CD4-positive, alpha-beta T cell treated with Interleukin-4 for 1 hour (primary cell): ENCODE data around the gene CHRNE.

Experiments used
- DNase-seq, 2 donors: peaks; one replicate each; pipeline ENCODE4 v3.0.0-alpha.2; 2020 to 2022

CHRNE gene

GRCh38 chr17:4903051-4903818 is at the start of gene CHRNE:
TSS of gene CHRNE (minus strand) at chr17:4903098. CDS start at chr17:4903063, 35 bp downstream.
- peak; percentile 84 to 85 for DNase-seq

DNA sequence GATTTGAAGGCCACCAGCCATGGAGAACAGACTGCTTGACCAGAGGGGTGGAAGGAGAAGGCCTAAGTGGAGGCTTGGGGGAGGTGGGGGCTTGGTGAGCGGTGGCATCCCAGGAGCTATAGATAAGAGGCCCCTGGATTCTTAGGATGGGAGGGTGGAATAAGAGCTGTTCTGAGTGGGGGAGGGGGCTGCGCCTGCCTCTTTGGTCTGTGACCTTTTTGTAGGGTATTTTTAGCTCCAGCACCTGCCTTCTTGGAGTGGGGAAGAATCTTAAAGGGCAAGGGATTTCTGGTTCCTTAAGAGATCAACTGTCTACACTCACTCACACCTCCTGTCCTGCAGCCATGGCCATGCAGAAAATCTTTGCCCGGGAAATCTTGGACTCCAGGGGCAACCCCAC is 48.6 kb upstream of the CHRNE start:
- no peak for DNase-seq

DNA sequence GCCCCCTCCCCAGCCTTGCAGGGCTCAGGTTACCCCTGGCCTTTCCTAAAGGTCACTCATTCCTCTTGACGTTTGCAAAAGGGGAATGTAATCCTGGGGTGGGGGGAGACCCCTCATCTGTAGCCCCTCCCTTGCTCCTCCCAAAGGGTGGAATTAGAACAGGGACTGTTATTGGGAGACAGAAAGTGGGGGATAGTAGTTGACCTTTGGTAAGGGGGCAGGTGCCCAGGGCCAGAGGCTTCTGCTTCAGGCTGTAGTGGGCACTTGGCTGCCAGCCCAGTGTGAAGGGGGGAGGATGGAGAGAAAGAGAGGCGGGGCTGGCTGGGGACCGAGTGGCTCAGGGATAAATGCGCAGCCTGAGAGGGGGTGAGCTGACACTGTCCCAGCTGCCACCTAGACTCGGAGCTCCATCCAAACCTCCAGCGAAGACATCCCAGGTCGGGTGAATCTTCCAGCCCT is 47.9 kb upstream of the CHRNE start, which contains the start of gene ENO3:
ENO3 (plus strand) TSS at position 374 of the 459 bp plus-strand sequence. CDS start 711 bp downstream, outside the sequence.
- no peak for DNase-seq

GRCh38 chr17:4950075-4950745 is 47.3 kb upstream of the CHRNE start:
- no peak for DNase-seq

- peak; percentile 85 to 89 for DNase-seq
Measured at GRCh38 chr17:4949321-4950074, 46.6 kb upstream of the CHRNE start.

DNA sequence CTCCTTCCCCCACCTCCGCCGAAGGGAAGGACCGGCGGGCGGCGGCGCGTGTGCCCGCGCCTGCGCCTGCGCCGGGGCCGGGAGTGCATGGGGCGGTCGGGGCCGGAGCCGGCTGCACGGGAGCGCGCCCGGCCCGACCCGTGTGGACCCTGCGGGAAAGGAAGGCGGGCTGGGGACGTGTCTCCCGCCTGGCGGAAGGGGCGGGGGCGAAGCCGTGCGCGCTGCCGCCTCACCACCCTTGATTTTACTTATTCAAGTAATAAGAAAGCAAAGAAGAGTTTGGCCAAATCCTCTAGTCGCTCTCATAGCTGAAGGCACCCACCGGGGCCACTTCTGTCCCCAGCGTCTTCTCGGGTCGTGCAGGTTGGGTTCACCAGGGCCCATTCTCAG is 46.0 kb upstream of the CHRNE start:
- peak; percentile 79 to 82 for DNase-seq

GRCh38 chr17:4948166-4948930 is 45.5 kb upstream of the CHRNE start, which contains the start of gene PFN1:
TSS of gene PFN1 (minus strand) at chr17:4948530. CDS start at chr17:4948394, 136 bp downstream.
- DNase-seq, result peak; percentile 93 to 96

GRCh38 chr17:4947411-4948165 is 44.7 kb upstream of the CHRNE start:
- peak; percentile 54 to 76 for DNase-seq

GRCh38 chr17:4947010-4947410 is 44.1 kb upstream of the CHRNE start:
- DNase-seq, result no peak

DNA sequence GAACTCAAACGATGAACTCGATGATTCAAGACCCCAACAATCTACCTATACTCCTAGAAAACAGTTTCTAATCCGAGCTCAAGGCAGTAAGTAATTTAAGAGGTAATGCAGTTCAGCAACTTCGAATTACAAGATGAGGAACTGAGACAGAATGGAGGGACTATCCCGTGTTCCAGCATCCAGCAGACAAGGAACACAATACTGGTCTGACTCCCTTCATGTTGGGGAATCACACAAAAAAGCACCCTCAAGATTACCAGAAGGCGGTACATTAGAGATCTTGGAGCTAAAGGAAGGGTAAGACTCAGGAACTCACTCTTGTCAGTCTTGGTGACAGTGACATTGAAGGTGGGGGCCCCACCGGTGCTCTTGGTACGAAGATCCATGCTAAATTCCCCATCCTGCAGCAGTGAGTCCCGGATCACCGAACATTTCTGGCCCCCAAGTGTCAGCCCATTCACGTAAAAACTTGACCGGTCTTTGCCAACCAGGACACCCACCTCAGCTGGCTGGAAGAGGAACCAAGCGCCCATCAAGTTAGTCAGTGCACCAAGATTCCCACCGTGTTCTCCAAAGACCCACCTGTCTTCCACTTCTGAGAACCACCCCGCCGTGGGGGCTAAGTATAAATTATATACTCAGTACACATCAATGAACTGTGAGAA is 43.5 kb upstream of the CHRNE start:
- no peak for DNase-seq

- no peak for DNase-seq
Measured at GRCh38 chr17:4945944-4946280, 43.0 kb upstream of the CHRNE start.

- DNase-seq, result peak; percentile 77 to 82
Measured at GRCh38 chr17:4945176-4945943, 42.5 kb upstream of the CHRNE start.

DNA sequence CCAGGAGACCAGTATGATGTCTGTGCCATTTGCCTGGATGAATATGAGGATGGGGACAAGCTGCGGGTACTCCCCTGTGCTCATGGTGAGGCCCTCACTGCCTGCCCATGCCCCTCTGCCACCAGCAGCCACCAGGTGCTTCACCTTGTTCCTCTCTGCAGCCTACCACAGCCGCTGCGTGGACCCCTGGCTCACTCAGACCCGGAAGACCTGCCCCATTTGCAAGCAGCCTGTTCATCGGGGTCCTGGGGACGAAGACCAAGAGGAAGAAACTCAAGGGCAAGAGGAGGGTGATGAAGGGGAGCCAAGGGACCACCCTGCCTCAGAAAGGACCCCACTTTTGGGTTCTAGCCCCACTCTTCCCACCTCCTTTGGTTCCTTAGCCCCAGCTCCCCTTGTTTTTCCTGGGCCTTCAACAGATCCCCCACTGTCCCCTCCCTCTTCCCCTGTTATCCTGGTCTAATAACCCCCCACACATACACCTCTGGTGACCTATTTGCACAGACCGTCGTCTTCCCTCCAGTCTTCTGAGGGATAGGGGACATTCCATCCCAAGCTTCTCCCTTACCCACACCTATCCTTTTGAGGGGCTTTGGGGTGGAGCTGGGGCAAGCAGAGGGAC is 41.8 kb upstream of the CHRNE start:
- DNase-seq, result peak in 1 of 2 donors; percentile 16

GRCh38 chr17:4944163-4944553 is 41.3 kb upstream of the CHRNE start:
- DNase-seq, result peak; percentile 54 to 73

DNA sequence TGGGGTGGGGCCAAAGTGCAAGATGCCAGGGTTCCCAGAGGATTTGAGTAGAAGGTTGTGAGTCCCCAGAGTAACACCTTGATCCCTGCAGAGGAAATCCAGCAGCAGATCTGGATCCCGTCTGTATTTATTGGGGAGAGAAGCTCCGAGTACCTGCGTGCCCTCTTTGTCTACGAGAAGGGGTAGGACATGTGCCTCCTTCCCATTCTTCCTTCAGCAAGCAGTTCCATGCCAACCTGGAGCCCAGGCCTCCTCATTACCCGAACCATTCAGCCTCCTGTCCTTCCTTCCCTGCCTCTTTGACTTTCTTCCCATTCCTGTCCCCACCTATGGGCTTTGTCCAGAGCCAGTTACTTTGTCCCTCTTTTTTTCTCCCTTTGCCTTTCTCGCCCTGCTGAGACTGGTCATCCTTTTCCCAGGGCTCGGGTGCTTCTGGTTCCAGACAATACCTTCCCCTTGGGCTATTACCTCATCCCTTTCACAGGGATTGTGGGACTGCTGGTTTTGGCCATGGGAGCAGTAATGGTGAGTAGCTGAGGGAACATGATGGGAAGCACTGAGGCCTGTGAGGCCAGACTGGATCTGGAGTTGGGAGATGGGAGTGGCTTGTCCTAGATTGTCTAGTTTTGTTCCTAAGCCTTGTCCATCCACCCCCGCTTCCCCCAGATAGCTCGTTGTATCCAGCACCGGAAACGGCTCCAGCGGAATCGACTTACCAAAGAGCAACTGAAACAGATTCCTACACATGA is 40.0 kb upstream of the CHRNE start:
- DNase-seq, result no peak

- DNase-seq, result no peak
Measured at GRCh38 chr17:4941319-4941610, 38.4 kb upstream of the CHRNE start.

- peak; percentile 21 to 38 for DNase-seq
Measured at GRCh38 chr17:4940555-4941318, 37.8 kb upstream of the CHRNE start.

- DNase-seq, result peak; percentile 99 to 100
Measured at GRCh38 chr17:4939796-4940554, 37.1 kb upstream of the CHRNE start, which contains the start of the genes RNF167 and SLC25A11. TSS of gene RNF167 (plus strand) at chr17:4940268. CDS start at chr17:4940910, 642 bp downstream. TSS of gene SLC25A11 (minus strand) at chr17:4940046. CDS start at chr17:4939910, 136 bp downstream.
